Femur (tissue), 1 donor: Measurements from ENCODE around the gene POLR3H.

ENCODE experiments used
- DNase-seq: peaks from one replicate; pipeline ENCODE4 v3.0.0-alpha.2; 2017

POLR3H gene

DNA sequence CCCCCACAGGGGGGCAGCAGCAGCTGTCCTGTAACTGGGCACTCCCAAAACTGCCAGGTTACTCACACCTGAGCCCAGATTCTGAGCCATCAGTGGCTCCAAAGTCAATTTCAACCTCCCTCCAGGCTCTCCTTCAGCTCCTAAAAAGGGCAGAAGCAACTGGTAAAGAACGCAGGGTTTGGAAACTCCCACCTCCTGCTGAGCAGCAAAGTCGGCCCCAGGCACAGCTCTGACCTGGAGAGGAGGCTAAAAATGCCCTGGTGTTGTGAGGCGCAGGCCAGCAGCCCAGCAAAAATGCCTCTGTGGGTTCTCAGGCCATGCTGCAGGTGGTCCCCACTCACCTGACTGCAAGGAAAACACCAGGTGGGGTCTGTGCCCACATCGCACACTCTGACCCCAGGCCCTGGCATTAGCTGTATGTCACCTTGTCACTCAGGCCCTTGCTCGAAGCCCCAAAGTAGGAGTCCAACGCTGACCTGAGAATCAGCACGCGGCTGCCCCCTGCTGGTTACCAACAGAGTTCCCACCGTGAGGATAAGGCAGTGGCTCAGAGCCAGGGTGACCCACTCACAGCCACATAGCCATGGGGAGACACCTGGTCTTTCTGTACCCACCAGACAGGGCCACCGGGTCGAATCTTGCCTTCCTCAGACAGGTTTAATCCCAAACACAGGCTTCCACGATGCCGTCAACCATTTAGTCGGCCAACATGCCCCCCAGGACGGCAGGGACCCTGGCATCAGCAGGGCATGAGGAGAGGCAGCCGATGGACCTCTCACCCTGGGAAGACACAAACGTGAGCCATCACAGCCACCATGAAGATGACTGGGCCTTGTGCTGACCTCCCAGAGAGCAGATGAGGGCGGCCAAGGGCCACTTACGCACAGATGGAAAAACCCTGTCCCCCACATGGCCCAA lies 11.1 kb downstream of the POLR3H start:
- DNase-seq, result peak; percentile 73

DNA sequence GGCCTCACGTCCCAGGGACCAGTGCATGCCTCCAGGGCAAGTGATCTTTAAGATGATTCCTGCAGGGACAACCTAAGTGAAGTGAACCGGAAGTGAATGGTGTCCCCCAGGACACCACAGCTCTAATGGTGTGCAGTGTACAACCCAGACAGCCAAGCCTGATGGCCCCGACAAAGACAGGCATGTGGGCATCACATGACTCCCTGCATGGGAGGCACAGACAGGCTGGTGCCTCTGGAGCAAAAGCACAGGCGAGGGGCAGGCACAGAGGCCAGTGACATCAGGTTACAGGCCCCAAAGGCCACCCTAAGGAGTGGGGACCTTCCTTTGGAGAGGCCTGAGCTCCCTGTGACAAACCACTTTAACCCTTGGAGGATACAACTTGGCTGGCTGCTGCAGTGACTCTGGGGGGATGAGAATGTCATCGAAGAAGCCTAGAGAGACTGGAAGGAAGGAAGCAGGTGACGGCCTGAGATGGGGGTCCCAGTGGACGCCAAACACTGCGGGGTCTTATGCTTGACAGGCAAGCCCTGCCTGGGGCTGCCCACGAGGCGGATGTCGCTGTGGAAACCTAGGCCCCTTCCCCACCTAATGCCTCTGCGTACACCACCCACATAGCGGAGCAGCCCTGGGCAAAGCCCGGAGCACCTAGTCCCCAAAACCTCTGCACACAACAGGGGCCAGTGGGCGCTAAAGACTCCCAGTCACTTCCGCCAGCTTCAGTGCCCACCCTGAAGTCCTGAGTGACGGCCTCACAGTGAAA lies 12.4 kb downstream of the POLR3H start:
- no peak for DNase-seq

- DNase-seq, result no peak
These were observed 13.2 kb downstream of the POLR3H start for GRCh38 chr22:41530890-41531714.

GRCh38 chr22:41528938-41529561 lies 15.2 kb downstream of the POLR3H start:
- no peak for DNase-seq

GRCh38 chr22:41528132-41528766 lies 16.0 kb downstream of the POLR3H start:
- DNase-seq, result no peak

DNA sequence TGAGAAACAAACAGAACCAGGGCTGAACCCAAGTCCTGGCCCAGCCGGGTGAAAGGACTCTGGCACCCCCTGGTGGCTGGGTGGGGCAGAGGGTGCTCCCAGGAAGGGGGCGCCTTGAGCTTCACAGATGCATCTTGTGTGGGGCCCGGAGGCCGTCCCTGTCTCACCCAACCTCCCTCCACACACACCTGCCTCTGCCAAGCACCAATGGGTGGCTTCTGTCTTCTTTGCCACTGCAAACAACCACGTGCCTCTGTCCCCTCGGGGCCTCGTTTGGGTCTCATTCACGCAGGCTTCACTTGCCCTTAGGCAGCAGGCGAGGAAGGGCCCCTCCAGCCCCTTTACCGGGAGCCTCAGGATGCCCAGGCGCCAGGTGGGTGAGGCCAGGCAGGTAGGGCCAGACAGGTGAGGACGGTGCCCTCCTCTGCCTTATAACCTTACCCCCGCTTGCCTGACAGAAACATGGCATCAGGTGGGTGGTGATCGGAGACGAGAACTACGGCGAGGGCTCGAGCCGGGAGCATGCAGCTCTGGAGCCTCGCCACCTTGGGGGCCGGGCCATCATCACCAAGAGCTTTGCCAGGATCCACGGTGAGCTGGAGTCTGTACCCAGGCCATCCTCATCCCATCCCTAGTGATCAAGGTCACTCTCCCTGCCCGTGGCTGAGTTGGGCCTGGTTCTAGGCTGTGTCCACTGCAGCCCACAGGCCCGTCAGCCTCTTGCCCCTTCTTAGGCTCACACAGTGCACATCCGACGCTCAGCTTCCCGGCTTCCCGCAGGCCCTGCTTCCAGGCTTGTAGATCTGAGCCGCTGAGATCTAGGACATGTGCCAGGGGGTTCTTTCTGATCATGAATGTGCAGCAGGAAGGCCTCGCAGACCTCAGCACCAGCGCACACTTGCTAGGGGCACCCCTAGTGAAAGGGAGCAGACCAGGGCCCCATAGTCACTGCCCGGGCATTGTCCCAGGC lies 17.2 kb downstream of the POLR3H start:
- DNase-seq, result no peak

DNA sequence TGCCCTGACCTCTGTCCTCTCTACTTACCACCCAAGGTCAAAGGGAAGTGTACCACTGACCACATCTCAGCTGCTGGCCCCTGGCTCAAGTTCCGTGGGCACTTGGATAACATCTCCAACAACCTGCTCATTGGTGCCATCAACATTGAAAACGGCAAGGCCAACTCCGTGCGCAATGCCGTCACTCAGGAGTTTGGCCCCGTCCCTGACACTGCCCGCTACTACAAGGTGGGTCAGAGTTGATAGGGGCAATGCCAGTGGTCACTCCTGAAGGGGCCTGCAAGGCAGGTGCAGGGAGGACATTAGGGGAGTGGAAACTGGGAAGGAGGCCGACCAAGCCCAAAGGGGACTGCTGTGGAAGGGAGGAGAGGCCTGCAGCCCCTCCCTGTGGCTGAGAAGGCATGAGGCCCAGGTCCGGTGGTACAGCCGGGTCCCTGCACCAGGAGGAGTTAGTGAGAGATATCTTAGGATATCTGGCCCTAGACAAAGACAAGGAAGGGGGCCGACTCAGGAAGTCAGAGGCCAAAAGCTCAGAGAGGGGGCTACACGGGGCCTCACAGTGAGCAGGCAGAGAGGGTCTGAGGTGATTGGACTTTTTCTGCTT lies 17.9 kb downstream of the POLR3H start:
- DNase-seq, result no peak

DNA sequence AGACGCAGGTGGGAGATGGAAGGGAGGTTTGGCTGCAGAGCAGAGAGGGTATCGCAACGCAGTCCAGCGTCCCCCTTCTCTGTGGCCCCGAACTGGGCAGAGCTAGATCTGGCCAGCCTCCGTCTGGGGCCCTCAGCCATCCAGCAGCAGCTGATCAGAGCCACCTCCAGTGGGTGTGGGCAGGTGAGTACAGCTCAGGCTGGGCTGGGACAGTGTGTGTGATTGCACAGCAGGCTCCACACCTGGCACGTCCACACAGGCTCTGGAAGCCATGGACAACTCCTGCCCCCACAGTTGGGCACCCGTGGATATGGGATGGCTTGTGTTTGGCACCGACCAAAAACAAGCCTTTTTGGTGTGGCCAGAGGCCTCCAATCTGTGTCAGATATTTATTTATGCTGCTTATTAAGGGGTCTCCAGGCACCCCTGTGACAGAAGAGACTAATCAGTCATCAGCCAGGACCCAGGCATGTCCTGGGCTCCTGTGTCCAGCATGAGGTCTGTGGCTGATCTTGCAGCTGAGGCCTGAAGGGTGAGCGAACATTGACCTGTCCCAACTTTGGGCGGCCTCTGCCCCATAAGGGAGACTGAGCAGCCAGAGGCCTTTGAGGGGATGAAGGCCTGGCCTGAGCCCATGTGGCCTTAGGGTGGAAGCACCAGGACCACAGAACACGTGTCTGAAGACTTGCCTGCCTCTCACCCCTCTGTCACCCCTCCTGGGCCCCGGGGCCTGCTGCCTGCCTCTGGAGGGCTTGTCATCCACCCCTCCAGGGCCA lies 18.6 kb downstream of the POLR3H start:
- no peak for DNase-seq

- DNase-seq, result no peak
These were observed 19.3 kb downstream of the POLR3H start for GRCh38 chr22:41524809-41525449.

DNA sequence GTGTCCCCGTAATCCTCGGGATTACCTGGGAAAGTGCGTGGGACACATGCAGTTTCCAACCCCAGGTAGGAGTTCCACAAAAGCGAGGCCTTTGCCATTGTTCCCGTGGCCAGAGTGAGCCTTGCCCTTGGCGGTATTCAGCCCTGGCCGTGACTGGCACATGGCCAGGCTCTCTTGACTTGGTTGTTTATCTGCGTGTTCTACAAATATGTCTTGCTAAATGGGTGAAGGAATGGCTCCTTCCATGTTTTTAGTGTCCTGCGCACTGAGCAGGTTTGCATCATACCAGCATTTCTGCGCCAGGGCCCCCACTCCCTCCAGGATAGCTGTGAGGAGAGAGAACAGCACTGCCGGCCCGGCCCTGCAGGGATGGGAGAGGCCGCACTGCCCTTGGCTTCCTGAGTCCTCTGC lies 20.0 kb downstream of the POLR3H start:
- no peak for DNase-seq

GRCh38 chr22:41523464-41524221 lies 20.6 kb downstream of the POLR3H start:
- no peak for DNase-seq

DNA sequence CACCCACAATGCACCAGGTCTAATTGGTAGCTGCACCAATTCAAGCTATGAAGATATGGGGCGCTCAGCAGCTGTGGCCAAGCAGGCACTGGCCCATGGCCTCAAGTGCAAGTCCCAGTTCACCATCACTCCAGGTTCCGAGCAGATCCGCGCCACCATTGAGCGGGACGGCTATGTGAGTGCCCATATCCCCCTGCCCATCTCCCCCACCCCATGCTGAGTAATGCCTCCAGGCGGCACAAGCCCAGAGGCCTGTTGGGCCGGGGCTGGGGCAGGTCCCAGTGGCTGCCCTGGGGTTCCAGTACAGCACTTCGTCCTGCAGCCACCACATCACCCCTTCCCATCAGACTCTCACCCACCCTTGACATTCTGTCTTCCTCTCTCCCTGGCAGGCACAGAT lies 21.5 kb downstream of the POLR3H start:
- no peak for DNase-seq

DNA sequence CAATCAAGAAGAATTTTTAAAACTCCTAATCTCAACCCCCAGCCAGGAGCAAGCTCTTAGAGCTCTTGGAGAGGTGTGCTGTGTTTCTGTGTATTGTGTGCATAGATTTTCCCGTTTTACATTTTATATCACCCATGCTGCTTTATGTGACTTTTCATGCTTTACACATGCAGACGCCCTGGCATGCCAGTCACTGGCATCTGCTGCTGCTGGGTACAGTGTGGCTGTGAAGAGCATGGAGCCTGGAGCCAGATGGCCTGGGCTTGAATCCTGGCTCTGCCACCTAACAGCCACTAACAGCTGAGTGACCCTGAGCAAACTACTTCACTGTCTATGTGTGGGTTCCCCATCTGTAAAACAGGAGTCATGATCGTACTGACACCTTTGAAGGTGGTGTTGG lies 23.1 kb downstream of the POLR3H start:
- DNase-seq, result no peak

DNA sequence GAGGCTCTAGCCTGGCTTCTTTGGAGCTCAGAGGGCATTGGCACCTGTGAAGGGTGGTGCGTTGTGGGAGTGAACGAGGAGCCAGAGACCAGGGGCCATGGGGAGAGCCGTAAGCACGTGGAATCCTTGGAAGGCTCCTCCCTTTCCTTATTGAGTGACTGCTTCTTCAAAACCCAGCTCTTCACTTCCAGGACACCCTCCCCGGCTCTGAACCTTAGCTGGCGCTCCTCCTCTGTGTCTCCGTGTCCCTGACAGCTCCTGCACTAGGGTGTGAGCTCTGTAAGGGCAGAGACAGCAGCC lies 26.3 kb downstream of the POLR3H start:
- DNase-seq, result no peak

DNA sequence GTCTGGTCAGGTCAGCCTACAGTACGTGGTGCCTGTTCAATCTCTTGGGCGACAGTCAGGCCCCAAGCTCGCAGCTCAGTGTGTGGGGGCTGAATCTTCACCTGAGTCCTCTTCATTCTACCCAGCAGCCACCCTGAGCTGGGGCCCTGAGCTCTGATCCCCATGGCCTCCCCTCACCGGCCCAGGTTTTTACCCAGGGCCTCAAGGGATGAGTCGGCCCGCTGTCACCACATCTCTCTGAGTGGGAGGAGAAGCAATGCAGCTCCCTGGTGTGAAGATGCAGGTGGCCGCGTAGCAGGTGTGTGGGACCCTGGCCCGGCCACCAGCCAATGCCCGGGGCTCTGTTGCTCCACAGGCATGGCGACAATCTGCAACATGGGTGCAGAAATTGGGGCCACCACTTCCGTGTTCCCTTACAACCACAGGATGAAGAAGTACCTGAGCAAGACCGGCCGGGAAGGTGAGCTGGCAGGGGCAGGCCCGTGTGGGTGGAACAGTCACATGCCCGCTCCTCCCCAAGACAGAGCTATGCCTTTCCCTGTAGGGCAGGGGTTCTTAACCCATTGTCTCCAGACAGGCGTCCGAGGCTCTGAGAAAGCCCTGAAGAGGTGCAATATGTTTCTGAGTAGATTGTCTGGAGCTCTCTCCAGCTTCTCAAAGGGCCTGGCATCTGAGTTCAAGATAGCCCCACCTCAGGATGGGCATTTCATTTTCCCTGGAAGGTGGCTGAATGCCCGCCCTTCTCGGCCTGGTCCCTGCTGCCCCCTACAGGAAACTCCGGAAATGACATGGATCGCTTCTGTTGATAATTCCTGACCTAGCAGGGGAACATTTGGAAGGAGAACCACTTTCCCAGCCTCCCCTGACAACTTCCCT lies 26.9 kb downstream of the POLR3H start:
- DNase-seq, result peak; percentile 80

- no peak for DNase-seq
These were observed 27.8 kb downstream of the POLR3H start for GRCh38 chr22:41516462-41516861.

- DNase-seq, result no peak
These were observed 30.9 kb downstream of the POLR3H start for GRCh38 chr22:41513391-41513790.
